ENCODE data around the gene FOXO6. TPM values are rescaled to one million over a fixed set of nuclear protein-coding genes. Genes with fewer than 3 reads are reported as not detected.

Gene FOXO6
- total and polyA plus RNA-seq, 12 donors: 0.30 to 2.6 (median 1.3) TPM

DNA sequence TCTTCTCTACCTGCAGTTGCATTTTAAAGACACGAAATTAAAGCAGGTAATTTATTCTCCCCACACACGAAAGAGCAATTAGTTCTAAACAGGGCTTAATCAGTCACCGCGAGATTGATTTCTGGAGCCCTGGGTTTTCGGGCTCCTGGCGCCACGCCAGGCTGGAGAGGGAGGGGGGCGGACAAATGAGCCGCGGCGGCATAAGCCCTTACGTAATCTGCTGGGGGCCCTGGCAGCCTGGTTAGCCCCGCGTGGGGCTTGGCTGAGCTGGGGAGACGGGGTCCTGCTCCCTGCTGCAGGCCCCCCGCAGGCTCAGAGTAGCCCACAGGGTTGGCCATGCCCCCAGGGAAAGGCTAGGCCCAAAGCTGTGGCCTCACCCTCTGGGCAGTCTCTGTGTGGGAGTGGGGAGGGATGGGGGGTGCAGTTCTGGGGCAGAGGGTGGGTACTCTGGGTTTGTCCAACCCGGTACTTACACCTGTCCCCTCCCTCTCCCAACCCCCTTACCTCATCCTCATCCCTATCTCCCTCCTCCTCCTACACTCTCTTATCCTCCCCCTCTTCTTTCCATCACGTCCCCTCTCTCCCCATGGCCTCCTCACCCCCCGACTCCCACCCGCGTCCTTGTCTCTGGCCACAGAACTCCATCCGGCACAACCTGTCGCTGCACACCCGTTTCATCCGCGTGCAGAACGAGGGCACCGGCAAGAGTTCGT, 19.9 kb downstream of the FOXO6 start:
- H3K27ac ChIP-seq: peak overlapping the region in 9 of 10 donors; percentile 53 to 91 (median 82)
- TF ChIP-seq, protein P1, sequence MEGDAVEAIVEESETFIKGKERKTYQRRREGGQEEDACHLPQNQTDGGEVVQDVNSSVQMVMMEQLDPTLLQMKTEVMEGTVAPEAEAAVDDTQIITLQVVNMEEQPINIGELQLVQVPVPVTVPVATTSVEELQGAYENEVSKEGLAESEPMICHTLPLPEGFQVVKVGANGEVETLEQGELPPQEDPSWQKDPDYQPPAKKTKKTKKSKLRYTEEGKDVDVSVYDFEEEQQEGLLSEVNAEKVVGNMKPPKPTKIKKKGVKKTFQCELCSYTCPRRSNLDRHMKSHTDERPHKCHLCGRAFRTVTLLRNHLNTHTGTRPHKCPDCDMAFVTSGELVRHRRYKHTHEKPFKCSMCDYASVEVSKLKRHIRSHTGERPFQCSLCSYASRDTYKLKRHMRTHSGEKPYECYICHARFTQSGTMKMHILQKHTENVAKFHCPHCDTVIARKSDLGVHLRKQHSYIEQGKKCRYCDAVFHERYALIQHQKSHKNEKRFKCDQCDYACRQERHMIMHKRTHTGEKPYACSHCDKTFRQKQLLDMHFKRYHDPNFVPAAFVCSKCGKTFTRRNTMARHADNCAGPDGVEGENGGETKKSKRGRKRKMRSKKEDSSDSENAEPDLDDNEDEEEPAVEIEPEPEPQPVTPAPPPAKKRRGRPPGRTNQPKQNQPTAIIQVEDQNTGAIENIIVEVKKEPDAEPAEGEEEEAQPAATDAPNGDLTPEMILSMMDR (IDR thresholded peaks at IDR 0.05): no peak
- H3K4me3 ChIP-seq: peak overlapping the region; percentile 1 to 62 (median 58)
- intact Hi-C loops (cut with DNase I): loop anchor here in 1 of 10 donors (1.0 kb wide), 1 partner anchor 18 kb away; no protein-coding TSS in a partner anchor
- peaks cover 0 to 8% (median 0%) of the 10 kb centered on the region in 9 donors for H3K36me3 ChIP-seq
- DNase-seq: peak in 1 of 2 donors; percentile 66
- WGBS, 2 donors: 22 to 26% methylated on average over 29 of the region's 29 CpGs
- peak in 6 of 8 donors; percentile 2 to 34 (median 32) for ATAC-seq
- no peaks in the 10 kb centered on the region for H3K9me3 ChIP-seq
- H3K27me3 ChIP-seq: peaks cover 0 to 62% (median 5%) of the 10 kb centered on the region in 7 donors
- peaks cover 0 to 40% (median 22%) of the 10 kb centered on the region in 9 donors for H3K4me1 ChIP-seq

- peak overlapping the region; percentile 71 to 93 (median 84) for H3K27ac ChIP-seq
- H3K9me3 ChIP-seq: no peaks in the 10 kb centered on the region
- intact Hi-C loops (cut with DNase I): no loop called here
- peak overlapping the region; percentile 35 to 66 (median 58) for H3K4me3 ChIP-seq
- WGBS, 2 donors: 8 to 21% methylated on average over 88 to 105 of the region's 112 CpGs
- peaks cover 0 to 46% (median 23%) of the 10 kb centered on the region in 9 donors for H3K4me1 ChIP-seq
- DNase-seq (peak in 1 of 2 donors; percentile 60), ATAC-seq (peak in 5 of 8 donors; percentile 14 to 72 (median 44))
- peaks cover 0 to 8% (median 0%) of the 10 kb centered on the region in 9 donors for H3K36me3 ChIP-seq
- H3K27me3 ChIP-seq: peaks cover 0 to 68% (median 5%) of the 10 kb centered on the region in 7 donors
- TF ChIP-seq, protein P1 (IDR thresholded peaks at IDR 0.05): no peak
These were observed 20.7 kb downstream of the FOXO6 start for GRCh38 chr1:41381692-41382479.

DNA sequence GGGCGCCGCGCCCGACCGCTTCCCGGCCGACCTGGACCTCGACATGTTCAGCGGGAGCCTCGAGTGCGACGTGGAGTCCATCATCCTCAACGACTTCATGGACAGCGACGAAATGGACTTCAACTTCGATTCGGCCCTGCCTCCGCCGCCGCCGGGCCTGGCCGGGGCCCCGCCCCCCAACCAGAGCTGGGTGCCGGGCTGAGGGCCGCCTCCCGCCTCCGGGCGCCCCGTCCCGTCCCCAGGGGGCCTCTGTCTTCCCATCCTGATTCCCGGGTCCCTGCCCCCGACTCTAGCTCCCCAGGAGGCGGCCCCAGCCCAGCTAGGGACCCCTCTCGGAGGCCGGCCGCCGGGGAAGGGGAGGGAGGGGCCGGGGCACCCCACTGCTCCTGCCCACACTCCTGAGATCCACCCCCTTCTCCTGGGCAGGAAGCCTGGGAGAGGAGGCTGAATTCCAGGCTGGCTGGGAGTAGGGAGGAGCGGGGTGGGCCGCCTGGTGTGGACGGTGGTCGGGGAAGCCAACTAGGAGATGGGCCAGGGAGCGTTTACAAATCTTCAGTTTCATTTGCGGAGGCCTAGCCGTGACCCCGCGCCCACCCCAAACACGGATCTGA, 21.4 kb downstream of the FOXO6 start:
- Histone ChIP-seq H3K36me3 (peaks cover 0 to 8% (median 0%) of the 10 kb centered on the region in 9 donors), H3K9me3 (no peaks in the 10 kb centered on the region), H3K27ac (peak overlapping the region; percentile 66 to 93 (median 82)), H3K4me3 (peak overlapping the region; percentile 35 to 66 (median 56)), H3K4me1 (peaks cover 6 to 53% (median 28%) of the 10 kb centered on the region in 9 donors), H3K27me3 (peaks cover 0 to 74% (median 5%) of the 10 kb centered on the region in 7 donors)
- WGBS, 2 donors: 7 to 14% methylated on average over 40 to 48 of the region's 48 CpGs
- DNase-seq (peak; percentile 62 to 65), ATAC-seq (peak; percentile 30 to 62 (median 54))
- intact Hi-C loops (cut with DNase I): no loop called here
- TF ChIP-seq, protein P1 (IDR thresholded peaks at IDR 0.05): no peak
